ENCODE data around the gene NIT1.

Gene NIT1

DNA sequence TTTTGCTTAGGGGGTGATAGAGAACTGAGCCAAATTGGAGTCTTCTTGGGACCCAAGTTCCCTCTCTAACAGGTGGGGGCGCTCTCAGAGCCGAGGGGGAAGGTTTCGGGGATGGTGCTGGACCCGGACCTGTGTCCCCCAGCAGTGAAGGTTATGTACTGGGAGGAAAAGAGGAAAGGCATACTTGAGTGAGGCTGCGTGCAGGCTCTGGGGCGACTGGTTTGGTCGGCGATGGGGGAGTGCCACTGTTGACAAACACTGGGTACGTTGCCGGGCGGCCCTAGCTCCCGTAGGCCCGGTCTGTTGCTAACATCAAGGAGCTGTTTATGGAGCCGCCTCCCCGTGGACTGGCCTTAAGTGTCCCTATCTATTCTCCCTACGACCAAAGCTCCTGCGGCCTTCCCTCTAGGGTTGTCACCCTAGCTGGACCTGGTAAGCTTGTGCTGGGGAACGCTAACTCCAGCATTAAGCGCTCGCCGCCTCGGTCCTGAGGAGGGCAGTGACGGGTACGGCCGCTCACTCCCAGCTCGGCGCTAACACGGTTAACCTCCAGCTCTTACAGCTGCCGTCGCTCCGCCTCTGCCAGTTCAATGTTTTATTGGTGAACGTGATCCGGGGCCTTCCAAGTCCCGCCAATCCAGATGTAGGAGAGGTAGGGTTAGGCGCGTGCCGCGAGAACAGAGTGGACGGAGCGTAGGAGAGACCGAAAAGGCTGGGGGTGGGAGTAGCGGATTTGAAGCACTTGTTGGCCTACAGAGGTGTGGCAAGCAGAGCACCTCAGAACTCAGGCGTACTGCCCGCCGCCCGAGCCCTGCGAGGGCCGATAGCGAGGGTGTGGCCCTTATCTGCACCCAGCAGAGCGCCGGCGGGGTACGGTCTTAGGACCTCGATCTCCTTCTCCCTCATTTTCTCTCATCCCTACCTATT is 48.1 kb downstream of the NIT1 start, which contains the start of gene PPOX:
Gene PPOX, plus strand, starts transcription at position 685 of the 927 bp plus-strand sequence. CDS start 422 bp downstream, outside the sequence.
- H3K27ac ChIP-seq: peak within 1 kb of the TSS; percentile 72
- TF ChIP-seq ZFX (IDR thresholded peaks at IDR 0.05): 0 out of 2 replicates have a peak, but pooled peaks have one; percentile 43
- TF ChIP-seq, protein P1, sequence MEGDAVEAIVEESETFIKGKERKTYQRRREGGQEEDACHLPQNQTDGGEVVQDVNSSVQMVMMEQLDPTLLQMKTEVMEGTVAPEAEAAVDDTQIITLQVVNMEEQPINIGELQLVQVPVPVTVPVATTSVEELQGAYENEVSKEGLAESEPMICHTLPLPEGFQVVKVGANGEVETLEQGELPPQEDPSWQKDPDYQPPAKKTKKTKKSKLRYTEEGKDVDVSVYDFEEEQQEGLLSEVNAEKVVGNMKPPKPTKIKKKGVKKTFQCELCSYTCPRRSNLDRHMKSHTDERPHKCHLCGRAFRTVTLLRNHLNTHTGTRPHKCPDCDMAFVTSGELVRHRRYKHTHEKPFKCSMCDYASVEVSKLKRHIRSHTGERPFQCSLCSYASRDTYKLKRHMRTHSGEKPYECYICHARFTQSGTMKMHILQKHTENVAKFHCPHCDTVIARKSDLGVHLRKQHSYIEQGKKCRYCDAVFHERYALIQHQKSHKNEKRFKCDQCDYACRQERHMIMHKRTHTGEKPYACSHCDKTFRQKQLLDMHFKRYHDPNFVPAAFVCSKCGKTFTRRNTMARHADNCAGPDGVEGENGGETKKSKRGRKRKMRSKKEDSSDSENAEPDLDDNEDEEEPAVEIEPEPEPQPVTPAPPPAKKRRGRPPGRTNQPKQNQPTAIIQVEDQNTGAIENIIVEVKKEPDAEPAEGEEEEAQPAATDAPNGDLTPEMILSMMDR (conservative IDR thresholded peaks at IDR 0.05): peak; percentile 57

DNA sequence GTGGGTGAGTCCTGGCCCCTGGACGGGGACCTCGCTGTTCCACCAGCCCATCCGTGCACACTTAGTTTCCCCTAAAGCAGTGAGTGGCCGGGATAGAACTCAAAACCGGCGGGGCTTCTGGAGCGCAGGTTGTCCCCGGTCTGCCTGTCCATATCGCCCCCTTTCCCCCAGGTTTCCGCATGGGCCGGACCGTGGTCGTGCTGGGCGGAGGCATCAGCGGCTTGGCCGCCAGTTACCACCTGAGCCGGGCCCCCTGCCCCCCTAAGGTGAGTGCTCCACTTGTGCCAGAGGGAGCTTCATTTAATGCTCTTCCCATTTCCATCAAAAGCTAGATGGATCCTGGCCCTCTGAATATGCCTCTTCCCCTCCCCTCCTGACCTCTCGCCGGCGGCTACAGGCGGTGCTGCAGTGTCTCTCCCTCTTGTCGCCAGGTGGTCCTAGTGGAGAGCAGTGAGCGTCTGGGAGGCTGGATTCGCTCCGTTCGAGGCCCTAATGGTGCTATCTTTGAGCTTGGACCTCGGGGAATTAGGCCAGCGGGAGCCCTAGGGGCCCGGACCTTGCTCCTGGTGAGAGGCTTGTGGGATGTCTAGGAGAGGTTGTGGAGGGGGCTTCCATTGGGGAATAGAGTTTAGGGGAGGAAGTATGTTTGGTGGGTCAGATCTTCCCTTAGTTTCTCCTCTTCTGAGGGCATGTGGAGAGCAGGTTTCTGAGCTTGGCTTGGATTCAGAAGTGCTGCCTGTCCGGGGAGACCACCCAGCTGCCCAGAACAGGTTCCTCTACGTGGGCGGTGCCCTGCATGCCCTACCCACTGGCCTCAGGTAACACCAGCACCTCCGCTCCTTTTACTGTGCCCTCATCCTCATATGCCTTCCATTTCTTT is 49.0 kb downstream of the NIT1 start:
- no peak for TF ChIP-seq ZFX (IDR thresholded peaks at IDR 0.05)
- TF ChIP-seq, protein P1 (conservative IDR thresholded peaks at IDR 0.05): no peak
- H3K27ac ChIP-seq: peak overlapping the region; percentile 72

DNA sequence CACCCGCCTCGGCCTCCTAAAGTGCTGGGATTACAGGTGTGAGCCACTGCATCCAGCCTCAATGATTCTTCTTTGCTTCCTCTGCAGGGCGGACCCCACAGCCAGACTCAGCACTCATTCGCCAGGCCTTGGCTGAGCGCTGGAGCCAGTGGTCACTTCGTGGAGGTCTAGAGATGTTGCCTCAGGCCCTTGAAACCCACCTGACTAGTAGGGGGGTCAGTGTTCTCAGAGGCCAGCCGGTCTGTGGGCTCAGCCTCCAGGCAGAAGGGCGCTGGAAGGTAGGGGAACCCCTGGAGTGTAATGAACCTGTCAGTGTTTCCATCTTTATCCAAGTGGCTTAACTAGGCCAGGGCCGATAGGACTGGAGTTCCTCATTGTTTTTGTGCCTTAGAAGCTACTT is 51.0 kb downstream of the NIT1 start:
- H3K27ac ChIP-seq: no peak overlapping the region
- no peak for TF ChIP-seq ZFX (IDR thresholded peaks at IDR 0.05)
- TF ChIP-seq, protein P1 (conservative IDR thresholded peaks at IDR 0.05): no peak

All from C4-2B (cell line).